ENCODE data around the gene PLA2G2D. TPM values are rescaled to one million over a fixed set of nuclear protein-coding genes. Genes with fewer than 3 reads are reported as not detected.

PLA2G2D gene
- total RNA-seq, 3 donors from 2014 or later (not counting 1 experiment from before 2014, with no cell fraction given), result not detected

DNA sequence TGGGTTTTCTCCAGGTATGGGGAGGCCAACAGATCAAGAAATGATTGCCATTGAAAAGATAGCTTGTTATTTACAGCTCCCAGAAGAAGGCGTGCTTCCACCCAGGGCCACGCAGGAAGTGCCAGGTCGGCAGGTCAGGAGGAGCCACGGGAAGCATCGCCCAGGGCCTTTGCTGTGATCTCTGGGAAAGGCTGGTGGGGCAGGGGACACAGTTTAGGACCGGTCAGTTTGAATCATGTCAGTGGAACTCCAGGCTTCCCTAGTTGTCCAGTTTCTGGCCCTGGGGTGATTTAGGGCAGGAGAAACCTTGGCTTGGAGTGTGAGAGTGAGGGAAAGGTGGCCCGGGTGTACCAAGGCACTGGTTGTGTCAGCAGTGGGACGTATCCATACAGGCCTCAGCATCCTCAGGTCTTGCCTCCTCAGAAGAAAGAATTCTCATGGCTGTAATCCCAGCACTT is 38.0 kb downstream of the PLA2G2D start:
- peak overlapping the region; percentile 88 for H3K4me3 Mint-ChIP-seq
- DNase-seq, result no peak

DNA sequence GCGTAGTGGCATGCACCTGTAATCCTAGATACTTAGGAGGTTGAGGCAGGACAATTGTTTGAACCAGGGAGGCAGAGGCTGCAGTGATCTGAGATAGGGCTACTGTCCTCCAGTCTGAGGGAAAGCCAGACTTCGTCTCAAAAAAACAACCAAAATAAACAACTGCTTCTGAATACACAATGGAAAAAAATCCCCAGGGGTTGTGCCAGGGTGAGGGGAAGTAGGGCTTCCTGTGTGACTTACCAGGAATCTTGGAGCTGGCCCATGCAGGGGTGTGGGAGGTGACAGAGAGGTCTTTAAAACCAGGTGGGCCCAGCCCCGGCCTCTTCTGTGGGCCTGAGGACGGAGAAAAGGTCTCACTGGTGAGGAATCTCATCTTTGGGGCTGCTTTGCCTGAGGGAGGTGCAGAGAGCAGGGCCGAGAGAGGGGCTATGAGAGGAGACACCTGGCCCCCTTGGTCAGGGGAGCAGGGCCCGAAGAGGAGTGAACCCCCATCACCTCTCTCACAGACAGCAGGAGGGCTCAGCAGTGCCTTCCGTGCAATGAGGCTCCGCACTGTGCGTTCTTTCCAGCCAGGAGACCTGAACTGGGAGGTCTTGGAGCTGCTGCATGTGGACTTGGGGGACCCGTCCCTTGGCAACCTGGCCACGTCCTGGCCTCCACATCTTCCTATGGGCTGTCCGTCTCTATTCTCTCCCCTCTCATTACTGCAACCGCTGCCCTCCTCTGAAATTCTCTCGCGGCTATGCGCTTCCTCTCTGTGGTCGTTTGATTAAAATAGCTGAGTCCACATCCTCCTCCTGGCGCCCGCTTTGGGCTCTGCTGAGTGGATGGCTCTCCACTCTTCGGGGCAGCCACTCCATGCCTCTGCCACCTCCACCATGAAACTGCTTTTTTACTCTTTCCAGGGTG is 38.6 kb downstream of the PLA2G2D start:
- Mint-ChIP-seq H3K27me3 (ENCODE audit: low read depth in 2 of 2) (peaks cover 34 to 38% of the 10 kb centered on the region in 2 donors), H3K4me3 (peak overlapping the region; percentile 88), H3K36me3 (no peaks in the 10 kb centered on the region), H3K4me1 (peaks cover 33 to 42% of the 10 kb centered on the region in 2 donors), H3K27ac (peak overlapping the region in 1 of 2 donors; percentile 72), H3K9me3 (no peaks in the 10 kb centered on the region)
- Histone ChIP-seq H3K4me3 (ENCODE audit: low read length) (no peak overlapping the region), H3K36me3 (ENCODE audit: control insufficient read depth, insufficient read depth, low read length) (no peaks in the 10 kb centered on the region), H3K4me1 (ENCODE audit: control insufficient read depth, insufficient read depth, low read length) (peaks cover 17% of the 10 kb centered on the region), H3K9me3 (ENCODE audit: control insufficient read depth, insufficient read depth, low read length) (no peaks in the 10 kb centered on the region), H3K27me3 (ENCODE audit: control insufficient read depth, insufficient read depth, low read length) (peaks cover 2% of the 10 kb centered on the region), H3K27ac (ENCODE audit: low read length) (no peak overlapping the region)
- ATAC-seq, result peak; percentile 53 to 91 (median 63)
- intact Hi-C loops (cut with micrococcal nuclease), result no loop called here
- WGBS (ENCODE audit: insufficient coverage), result 22% methylated on average over 19 of the region's 20 CpGs
- peak; percentile 11 to 19 for DNase-seq
- TF ChIP-seq CTCF (IDR thresholded peaks at IDR 0.05), result no peak

More for the DNA sequence above, 38.0 kb downstream of the PLA2G2D start:
- peak overlapping the region in 1 of 2 donors; percentile 72 for H3K27ac Mint-ChIP-seq
- H3K36me3 ChIP-seq (ENCODE audit: control insufficient read depth, insufficient read depth, low read length), result no peaks in the 10 kb centered on the region
- no peak overlapping the region for H3K27ac ChIP-seq (ENCODE audit: low read length)
- peaks cover 17% of the 10 kb centered on the region for H3K4me1 ChIP-seq (ENCODE audit: control insufficient read depth, insufficient read depth, low read length)
- H3K4me3 ChIP-seq (ENCODE audit: low read length), result no peak overlapping the region
- peaks cover 2% of the 10 kb centered on the region for H3K27me3 ChIP-seq (ENCODE audit: control insufficient read depth, insufficient read depth, low read length)
- no peak for TF ChIP-seq CTCF (IDR thresholded peaks at IDR 0.05)
- H3K27me3 Mint-ChIP-seq (ENCODE audit: low read depth in 2 of 2), result peaks cover 34 to 35% of the 10 kb centered on the region in 2 donors
- 34% methylated on average over 8 of the region's 8 CpGs for WGBS (ENCODE audit: insufficient coverage)
- no peaks in the 10 kb centered on the region for H3K9me3 Mint-ChIP-seq
- no peaks in the 10 kb centered on the region for H3K9me3 ChIP-seq (ENCODE audit: control insufficient read depth, insufficient read depth, low read length)
- intact Hi-C loops (cut with micrococcal nuclease), result no loop called here
- peaks cover 33 to 42% of the 10 kb centered on the region in 2 donors for H3K4me1 Mint-ChIP-seq
- peak in 2 of 3 donors; percentile 1 to 32 for ATAC-seq
- H3K36me3 Mint-ChIP-seq, result no peaks in the 10 kb centered on the region

DNA sequence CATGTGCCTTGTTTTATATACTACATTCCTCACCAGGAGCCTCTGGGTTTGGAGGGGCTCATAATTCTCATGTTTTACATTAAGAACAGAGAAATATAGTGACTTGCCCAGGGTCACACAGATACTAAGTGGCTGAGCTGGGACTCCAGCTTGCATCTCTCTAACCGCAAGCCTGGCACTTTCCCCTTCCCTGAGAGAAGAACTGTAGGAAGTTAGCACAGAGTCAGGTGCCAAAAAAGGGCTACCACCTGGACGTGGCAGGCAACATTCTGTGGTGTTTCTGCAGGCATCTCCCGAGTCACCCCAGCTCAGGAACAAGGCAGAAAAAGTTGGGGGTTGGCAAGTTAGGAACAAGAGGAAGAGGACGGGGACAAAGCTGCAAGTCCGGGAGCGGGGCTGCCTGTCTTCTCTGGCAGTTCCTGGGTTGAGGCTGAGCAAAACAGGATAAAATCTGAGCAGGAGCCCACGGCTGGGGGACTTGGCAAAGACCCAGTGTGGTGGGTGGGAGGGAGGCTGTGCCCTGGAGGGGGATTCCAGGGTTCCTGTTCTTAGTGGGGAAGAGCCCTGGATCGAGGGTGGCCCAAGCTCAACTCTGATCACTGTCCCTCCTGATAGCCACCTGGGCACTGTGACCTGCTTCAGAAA is 39.6 kb downstream of the PLA2G2D start:
- H3K4me3 Mint-ChIP-seq, result peak overlapping the region; percentile 53
- intact Hi-C loops (cut with micrococcal nuclease), result no loop called here
- ATAC-seq, result no peak

More for the DNA sequence above, 39.6 kb downstream of the PLA2G2D start:
- H3K4me3 ChIP-seq (ENCODE audit: low read length), result no peak overlapping the region
- 61% methylated on average over 8 of the region's 8 CpGs for WGBS (ENCODE audit: insufficient coverage)
- H3K9me3 ChIP-seq (ENCODE audit: control insufficient read depth, insufficient read depth, low read length), result no peaks in the 10 kb centered on the region
- Mint-ChIP-seq H3K27ac (no peak overlapping the region), H3K27me3 (ENCODE audit: low read depth in 2 of 2) (peaks cover 38% of the 10 kb centered on the region in 2 donors), H3K9me3 (no peaks in the 10 kb centered on the region), H3K36me3 (no peaks in the 10 kb centered on the region), H3K4me1 (peaks cover 33 to 42% of the 10 kb centered on the region in 2 donors)
- TF ChIP-seq CTCF (IDR thresholded peaks at IDR 0.05), result no peak
- no peak overlapping the region for H3K27ac ChIP-seq (ENCODE audit: low read length)
- H3K27me3 ChIP-seq (ENCODE audit: control insufficient read depth, insufficient read depth, low read length), result peaks cover 2% of the 10 kb centered on the region
- H3K36me3 ChIP-seq (ENCODE audit: control insufficient read depth, insufficient read depth, low read length), result no peaks in the 10 kb centered on the region
- no peak for DNase-seq
- H3K4me1 ChIP-seq (ENCODE audit: control insufficient read depth, insufficient read depth, low read length), result peaks cover 17% of the 10 kb centered on the region
